GM18526 (cell line): ENCODE measurements around the gene CMTM7.

Experiments
- POLR2A ChIP-seq: IDR thresholded peaks from 3 replicates; pipeline ENCODE4 v1.6.1; 2011; ENCODE audit not compliant: insufficient read length; ENCODE audit errors: extremely low read depth

The CMTM7 gene

GRCh38 chr3:32435911-32436815 lies 44.5 kb downstream of the CMTM7 start:
- TF ChIP-seq POLR2A: no peak

- no peak for TF ChIP-seq POLR2A
These were observed 45.1 kb downstream of the CMTM7 start for GRCh38 chr3:32436816-32437189.

- TF ChIP-seq POLR2A: no peak
These were observed 46.2 kb downstream of the CMTM7 start for GRCh38 chr3:32437896-32438295.

GRCh38 chr3:32438596-32439344 lies 47.1 kb downstream of the CMTM7 start:
- TF ChIP-seq POLR2A: no peak

- no peak for TF ChIP-seq POLR2A
These were observed 49.1 kb downstream of the CMTM7 start for GRCh38 chr3:32440611-32441350.

- no peak for TF ChIP-seq POLR2A
These were observed 51.1 kb downstream of the CMTM7 start for GRCh38 chr3:32442766-32443165.

- TF ChIP-seq POLR2A: no peak
These were observed 51.8 kb downstream of the CMTM7 start for GRCh38 chr3:32443478-32443877.

GRCh38 chr3:32447865-32448400 lies 56.3 kb downstream of the CMTM7 start:
- TF ChIP-seq POLR2A: no peak

- TF ChIP-seq POLR2A: no peak
These were observed 57.2 kb downstream of the CMTM7 start for GRCh38 chr3:32448686-32449474.

- no peak for TF ChIP-seq POLR2A
These were observed 58.0 kb downstream of the CMTM7 start for GRCh38 chr3:32449691-32450090.

- no peak for TF ChIP-seq POLR2A
These were observed 58.8 kb downstream of the CMTM7 start for GRCh38 chr3:32450426-32450825.

GRCh38 chr3:32450992-32451659 lies 59.5 kb downstream of the CMTM7 start:
- TF ChIP-seq POLR2A: no peak

GRCh38 chr3:32452009-32452408 lies 60.4 kb downstream of the CMTM7 start:
- TF ChIP-seq POLR2A: no peak

- TF ChIP-seq POLR2A: no peak
These were observed 61.7 kb downstream of the CMTM7 start for GRCh38 chr3:32453346-32453745.
